H9 (cell line): ENCODE results near the gene ZNF407. TPM values are rescaled to one million over a fixed set of nuclear protein-coding genes. Genes with fewer than 3 reads are reported as not detected.

Experiments used
- DNase-seq: peaks from one replicate; pipeline ENCODE4 v3.0.0-alpha.2; 2017
- H2AFZ ChIP-seq: one replicate; pipeline ENCODE4 v1.6.1; 2013; ENCODE audit warnings: mild to moderate bottlenecking, low read length, control low read depth, moderate library complexity
- H2AK5ac ChIP-seq: 2 replicates; pipeline ENCODE4 v1.6.1; 2013; ENCODE audit warnings: low read length, control low read depth, mixed read lengths; ENCODE audit not compliant: insufficient read length
- H2BK120ac ChIP-seq: one replicate; pipeline ENCODE4 v1.6.1; 2013; ENCODE audit warnings: low read depth, mild to moderate bottlenecking, low read length, control low read depth, inconsistent platforms; ENCODE audit not compliant: poor library complexity, severe bottlenecking
- H2BK12ac ChIP-seq: 2 replicates; pipeline ENCODE4 v1.6.1; 2013; ENCODE audit warnings: low read length, control low read depth, mixed read lengths, low read depth; ENCODE audit not compliant: insufficient read length
- H2BK15ac ChIP-seq: 2 replicates; pipeline ENCODE4 v1.6.1; 2013; ENCODE audit warnings: low read depth, low read length, control low read depth
- H2BK20ac ChIP-seq: one replicate; pipeline ENCODE4 v1.6.1; 2013; ENCODE audit warnings: low read depth, mild to moderate bottlenecking, low read length, control low read depth, inconsistent platforms; ENCODE audit not compliant: poor library complexity, severe bottlenecking
- H2BK5ac ChIP-seq: 2 replicates; pipeline ENCODE4 v1.6.1; 2013; ENCODE audit warnings: low read length, control low read depth, mixed read lengths; ENCODE audit not compliant: insufficient read length
- H3K14ac ChIP-seq: 2 replicates; pipeline ENCODE4 v1.6.1; 2013; ENCODE audit warnings: low read length, control low read depth; ENCODE audit not compliant: insufficient read depth
- H3K18ac ChIP-seq: 2 replicates; pipeline ENCODE4 v1.6.1; 2013; ENCODE audit warnings: low read depth, mild to moderate bottlenecking, mixed read lengths, low read length, control low read depth; ENCODE audit not compliant: insufficient read length
- H3K23ac ChIP-seq: 2 replicates; pipeline ENCODE4 v1.6.1; 2013; ENCODE audit warnings: low read length, control low read depth, mixed read lengths, low read depth; ENCODE audit not compliant: insufficient read length
- H3K23me2 ChIP-seq: 2 replicates; pipeline ENCODE4 v1.6.1; 2013; ENCODE audit warnings: low read depth, mild to moderate bottlenecking, mixed read lengths, low read length, control low read depth; ENCODE audit not compliant: insufficient read length, poor library complexity, severe bottlenecking
- H3K27ac ChIP-seq: 2 replicates; pipeline ENCODE4 v1.5.1; 2013; ENCODE audit warnings: low read length, control low read depth, mixed read lengths, low read depth; ENCODE audit not compliant: insufficient read length
- H3K27me3 ChIP-seq: 2 replicates; pipeline ENCODE4 v1.6.1; 2013; ENCODE audit warnings: low read length, control low read depth, inconsistent platforms; ENCODE audit not compliant: insufficient read depth
- H3K4ac ChIP-seq: 2 replicates; pipeline ENCODE4 v1.6.1; 2013; ENCODE audit warnings: low read depth, mild to moderate bottlenecking, control low read depth, inconsistent platforms, low read length, moderate library complexity
- H3K4me1 ChIP-seq: 2 replicates; pipeline ENCODE4 v1.6.1; 2013; ENCODE audit warnings: low read length, control low read depth, inconsistent platforms; ENCODE audit not compliant: insufficient read depth
- H3K4me2 ChIP-seq: 2 replicates; pipeline ENCODE4 v1.6.1; 2013; ENCODE audit warnings: low read length, control low read depth, mixed read lengths; ENCODE audit not compliant: insufficient read length, insufficient read depth
- H3K56ac ChIP-seq: 2 replicates; pipeline ENCODE4 v1.6.1; 2013; ENCODE audit warnings: low read depth, mild to moderate bottlenecking, mixed read lengths, low read length, control low read depth; ENCODE audit not compliant: insufficient read length
- H3K79me1 ChIP-seq: 2 replicates; pipeline ENCODE4 v1.6.1; 2013; ENCODE audit warnings: low read depth, mild to moderate bottlenecking, moderate library complexity, low read length, control low read depth, inconsistent platforms; ENCODE audit not compliant: insufficient read depth, poor library complexity, severe bottlenecking
- H3K79me2 ChIP-seq: 2 replicates; pipeline ENCODE4 v1.6.1; 2013; ENCODE audit warnings: low read length, control low read depth, inconsistent platforms; ENCODE audit not compliant: insufficient read depth
- H3K9ac ChIP-seq: 2 replicates; pipeline ENCODE4 v1.6.1; 2013; ENCODE audit warnings: low read length, control low read depth, mixed read lengths; ENCODE audit not compliant: insufficient read length; ENCODE audit errors: extremely low read depth
- H3K9me3 ChIP-seq: one replicate; pipeline ENCODE4 v1.6.1; 2013; ENCODE audit warnings: low read depth, low read length, inconsistent platforms; ENCODE audit not compliant: control insufficient read depth
- H3T11ph ChIP-seq: one replicate; pipeline ENCODE4 v1.6.1; 2013; ENCODE audit warnings: mild to moderate bottlenecking, low read length, control low read depth, inconsistent platforms
- H4K20me1 ChIP-seq: one replicate; pipeline ENCODE4 v1.6.1; 2013; ENCODE audit not compliant: control insufficient read depth, insufficient read length, insufficient read depth
- H4K5ac ChIP-seq: 2 replicates; pipeline ENCODE4 v1.6.1; 2013; ENCODE audit warnings: low read depth, mild to moderate bottlenecking, mixed read lengths, low read length, control low read depth; ENCODE audit not compliant: insufficient read length
- H4K8ac ChIP-seq: replicated peaks from 2 replicates; pipeline ENCODE4 v1.6.1; 2013; ENCODE audit warnings: low read length, control low read depth, mixed read lengths, low read depth; ENCODE audit not compliant: insufficient read length
- H4K91ac ChIP-seq: 2 replicates; pipeline ENCODE4 v1.6.1; 2013; ENCODE audit warnings: low read depth, mild to moderate bottlenecking, moderate library complexity, mixed read lengths, low read length, control low read depth; ENCODE audit not compliant: insufficient read length
- H3K27ac Mint-ChIP-seq, 3 experiments: 2 replicates in 2 of 3; 3 replicates in 1 of 3; pipeline ENCODE4 v1.8.0; 2020 to 2021; ENCODE audit warnings: mixed read lengths in 3 of 3, mild to moderate bottlenecking in 1 of 3, moderate library complexity in 1 of 3
- H3K27me3 Mint-ChIP-seq: 2 replicates; pipeline ENCODE4 v1.8.0; 2021; ENCODE audit warnings: low read depth, mild to moderate bottlenecking, moderate library complexity, mixed read lengths
- H3K36me3 Mint-ChIP-seq, 3 experiments: 2 replicates in 2 of 3; 3 replicates in 1 of 3; pipeline ENCODE4 v1.8.0; 2020 to 2021; ENCODE audit warnings: low read depth in 3 of 3, mixed read lengths in 3 of 3; ENCODE audit not compliant: insufficient read depth in 1 of 3
- H3K4me1 Mint-ChIP-seq, 2 experiments: 2 replicates each; pipeline ENCODE4 v1.8.0; 2020; ENCODE audit warnings: mixed read lengths in 2 of 2
- H3K4me3 Mint-ChIP-seq, 2 experiments: 2 replicates in 1 of 2; 3 replicates in 1 of 2; pipeline ENCODE4 v1.8.0; 2020 to 2021; ENCODE audit warnings: mild to moderate bottlenecking in 2 of 2, mixed read lengths in 2 of 2, moderate library complexity in 1 of 2
- H3K9me3 Mint-ChIP-seq, 2 experiments: 2 replicates in 1 of 2; 3 replicates in 1 of 2; pipeline ENCODE4 v1.8.0; 2020; ENCODE audit warnings: mild to moderate bottlenecking in 2 of 2, mixed read lengths in 2 of 2, moderate library complexity in 1 of 2
- WGBS: extraction: QIAGEN DNeasy Blood & Tissue Kit; methylation state at CpG from one replicate; pipeline ENCODE4 v1.1.7; 2013; ENCODE audit warnings: missing lambda C conversion rate, low lambda C conversion rate, mixed read lengths; ENCODE audit not compliant: insufficient read length; ENCODE audit errors: extremely low coverage; 5-methylcytosine and 5-hydroxymethylcytosine counted together
- total RNA-seq: library from RNA; stranded (reverse); gene quantifications from 2 replicates; pipeline ENCODE4 v1.2.1, GENCODE V29; 2021
- TF ChIP-seq, protein P1 (sequence below): fragments of 200-600 bp; sonication (generic); conservative IDR thresholded peaks from 3 replicates; pipeline ENCODE4 v1.8.0; 2021; ENCODE audit warnings: antibody characterized with exemption, mild to moderate bottlenecking

The ZNF407 gene
- total RNA-seq, 1 experiment from 2014 or later: 8.7 TPM

DNA sequence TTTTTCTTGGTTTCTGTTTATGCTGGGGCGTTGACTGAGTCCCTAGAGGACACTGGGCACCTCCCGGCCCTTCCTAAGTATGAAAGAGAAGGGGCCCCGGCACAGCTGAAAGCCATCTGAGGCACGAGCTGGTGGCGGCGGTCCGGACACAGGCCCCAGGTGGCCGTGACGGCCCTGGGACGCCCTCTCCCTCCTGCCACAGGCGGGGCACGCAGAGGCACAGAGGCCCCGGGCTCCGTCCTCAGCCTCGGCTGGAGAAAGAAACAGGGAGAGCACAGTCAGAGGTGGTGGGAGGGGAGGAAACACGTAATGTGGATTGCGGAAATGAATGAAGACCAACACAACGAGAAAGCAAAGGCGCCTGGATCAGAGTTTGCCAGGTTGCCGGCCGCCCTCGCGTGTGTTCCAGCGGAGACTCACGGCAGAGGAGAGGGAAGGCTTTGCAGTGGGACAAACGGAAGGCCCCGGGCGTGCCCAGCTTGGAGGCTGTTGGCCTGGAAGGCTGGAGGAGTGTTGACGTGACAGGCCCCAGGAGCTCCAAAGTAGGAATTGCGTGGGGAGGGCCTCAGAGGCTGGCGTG, 492.2 kb downstream of the ZNF407 start:
- H3K23me2 ChIP-seq: no peaks in the 10 kb centered on the region
- H3K14ac ChIP-seq: no peak overlapping the region
- H3K79me2 ChIP-seq: no peaks in the 10 kb centered on the region
- H3K36me3 Mint-ChIP-seq: peaks cover 0 to 7% (median 0%) of the 10 kb centered on the region in 3 experiments; a peak in 1 of 7 replicates
- no peaks in the 10 kb centered on the region for H4K20me1 ChIP-seq
- no peaks in the 10 kb centered on the region for H3K27me3 ChIP-seq
- H3T11ph ChIP-seq: no peak overlapping the region
- H3K18ac ChIP-seq: no peak overlapping the region
- no peak overlapping the region for H3K4ac ChIP-seq
- H3K4me2 ChIP-seq: no peak overlapping the region
- H2AFZ ChIP-seq: no peak overlapping the region
- no peak overlapping the region for H2AK5ac ChIP-seq
- no peak overlapping the region for H3K56ac ChIP-seq
- H2BK15ac ChIP-seq: no peak overlapping the region
- no peak overlapping the region for H4K8ac ChIP-seq
- H3K4me1 Mint-ChIP-seq: peaks cover 5 to 9% of the 10 kb centered on the region in 2 experiments; a peak in 3 of 4 replicates
- H3K4me3 Mint-ChIP-seq: no peak overlapping the region
- no peak overlapping the region for H2BK5ac ChIP-seq
- H2BK20ac ChIP-seq: no peak overlapping the region
- H3K27me3 Mint-ChIP-seq: peaks cover 1% of the 10 kb centered on the region; the same call in 1 of the 2 replicates
- H3K23ac ChIP-seq: no peak overlapping the region
- no peak overlapping the region for H2BK120ac ChIP-seq
- no peak overlapping the region for H3K9ac ChIP-seq
- WGBS: no CpG with 5 or more reads among the region's 31 CpGs
- H4K91ac ChIP-seq: no peak overlapping the region
- H4K5ac ChIP-seq: no peak overlapping the region
- no peak overlapping the region for H3K27ac Mint-ChIP-seq
- H3K4me1 ChIP-seq: no peaks in the 10 kb centered on the region; the same call in 1 of the 2 replicates
- no peak overlapping the region for H3K27ac ChIP-seq
- peaks cover 8 to 9% of the 10 kb centered on the region in 2 experiments for H3K9me3 Mint-ChIP-seq
- H3K9me3 ChIP-seq: no peaks in the 10 kb centered on the region
- DNase-seq: no peak
- no peak overlapping the region for H2BK12ac ChIP-seq
- H3K79me1 ChIP-seq: no peaks in the 10 kb centered on the region
- TF ChIP-seq, protein P1, sequence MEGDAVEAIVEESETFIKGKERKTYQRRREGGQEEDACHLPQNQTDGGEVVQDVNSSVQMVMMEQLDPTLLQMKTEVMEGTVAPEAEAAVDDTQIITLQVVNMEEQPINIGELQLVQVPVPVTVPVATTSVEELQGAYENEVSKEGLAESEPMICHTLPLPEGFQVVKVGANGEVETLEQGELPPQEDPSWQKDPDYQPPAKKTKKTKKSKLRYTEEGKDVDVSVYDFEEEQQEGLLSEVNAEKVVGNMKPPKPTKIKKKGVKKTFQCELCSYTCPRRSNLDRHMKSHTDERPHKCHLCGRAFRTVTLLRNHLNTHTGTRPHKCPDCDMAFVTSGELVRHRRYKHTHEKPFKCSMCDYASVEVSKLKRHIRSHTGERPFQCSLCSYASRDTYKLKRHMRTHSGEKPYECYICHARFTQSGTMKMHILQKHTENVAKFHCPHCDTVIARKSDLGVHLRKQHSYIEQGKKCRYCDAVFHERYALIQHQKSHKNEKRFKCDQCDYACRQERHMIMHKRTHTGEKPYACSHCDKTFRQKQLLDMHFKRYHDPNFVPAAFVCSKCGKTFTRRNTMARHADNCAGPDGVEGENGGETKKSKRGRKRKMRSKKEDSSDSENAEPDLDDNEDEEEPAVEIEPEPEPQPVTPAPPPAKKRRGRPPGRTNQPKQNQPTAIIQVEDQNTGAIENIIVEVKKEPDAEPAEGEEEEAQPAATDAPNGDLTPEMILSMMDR: no peak
